AG04449 (cell line): Measurements from ENCODE around the gene VAMP1.
"Not testable (repeated sequence)": the region's sequence is repeated elsewhere in the genome, so short reads cannot be mapped to it uniquely, and the experiment has no call there.

Source experiments
- CTCF ChIA-PET: fragments of 350-600 bp; formaldehyde crosslinking; extraction: SDS; loops from one replicate; lab custom pipeline; 2021; ENCODE audit warnings: antibody characterized with exemption; lab: Yijun Ruan, JAX
- POLR2A ChIA-PET: fragments of 400-600, 350-600 bp; formaldehyde crosslinking; extraction: SDS; loops from one replicate; lab custom pipeline; 2020; ENCODE audit warnings: antibody characterized with exemption, inconsistent platforms; lab: Yijun Ruan, JAX
- DNase-seq: peaks from one replicate; pipeline ENCODE4 v3.0.0-alpha.2; 2010; ENCODE audit warnings: low read depth, low spot score
- H3K4me3 ChIP-seq: 2 replicates; pipeline ENCODE4 v1.5.1; 2011; ENCODE audit warnings: low read depth, mild to moderate bottlenecking, control low read depth, low read length
- TF ChIP-seq, protein P1 (sequence below): IDR thresholded peaks from one replicate; pipeline ENCODE4 v1.5.1; 2011; ENCODE audit warnings: mild to moderate bottlenecking, moderate library complexity, low read length, control low read depth, inconsistent platforms; ENCODE audit not compliant: insufficient read depth; ENCODE audit errors: missing control alignments

The VAMP1 gene

GRCh38 chr12:6469609-6470374, 685 bp downstream of the VAMP1 start:
- ChIA-PET CTCF (interaction anchor here (0.7 to 2.1 kb wide), 13 partner anchors 11 to 190 kb away, joined by 3 to 11 read pairs (median 4); partner anchors contain the start of genes MRPL51 and TAPBPL), POLR2A (interaction anchor here (0.5 to 3.0 kb wide), 28 partner anchors 9 to 297 kb away, joined by 3 to 43 read pairs (median 5); partner anchors contain the start of genes CD27, GAPDH, LTBR and MRPL51)
- no peak for DNase-seq
- TF ChIP-seq, protein P1, sequence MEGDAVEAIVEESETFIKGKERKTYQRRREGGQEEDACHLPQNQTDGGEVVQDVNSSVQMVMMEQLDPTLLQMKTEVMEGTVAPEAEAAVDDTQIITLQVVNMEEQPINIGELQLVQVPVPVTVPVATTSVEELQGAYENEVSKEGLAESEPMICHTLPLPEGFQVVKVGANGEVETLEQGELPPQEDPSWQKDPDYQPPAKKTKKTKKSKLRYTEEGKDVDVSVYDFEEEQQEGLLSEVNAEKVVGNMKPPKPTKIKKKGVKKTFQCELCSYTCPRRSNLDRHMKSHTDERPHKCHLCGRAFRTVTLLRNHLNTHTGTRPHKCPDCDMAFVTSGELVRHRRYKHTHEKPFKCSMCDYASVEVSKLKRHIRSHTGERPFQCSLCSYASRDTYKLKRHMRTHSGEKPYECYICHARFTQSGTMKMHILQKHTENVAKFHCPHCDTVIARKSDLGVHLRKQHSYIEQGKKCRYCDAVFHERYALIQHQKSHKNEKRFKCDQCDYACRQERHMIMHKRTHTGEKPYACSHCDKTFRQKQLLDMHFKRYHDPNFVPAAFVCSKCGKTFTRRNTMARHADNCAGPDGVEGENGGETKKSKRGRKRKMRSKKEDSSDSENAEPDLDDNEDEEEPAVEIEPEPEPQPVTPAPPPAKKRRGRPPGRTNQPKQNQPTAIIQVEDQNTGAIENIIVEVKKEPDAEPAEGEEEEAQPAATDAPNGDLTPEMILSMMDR, result no peak
- peak overlapping the region; percentile 88 for H3K4me3 ChIP-seq

DNA sequence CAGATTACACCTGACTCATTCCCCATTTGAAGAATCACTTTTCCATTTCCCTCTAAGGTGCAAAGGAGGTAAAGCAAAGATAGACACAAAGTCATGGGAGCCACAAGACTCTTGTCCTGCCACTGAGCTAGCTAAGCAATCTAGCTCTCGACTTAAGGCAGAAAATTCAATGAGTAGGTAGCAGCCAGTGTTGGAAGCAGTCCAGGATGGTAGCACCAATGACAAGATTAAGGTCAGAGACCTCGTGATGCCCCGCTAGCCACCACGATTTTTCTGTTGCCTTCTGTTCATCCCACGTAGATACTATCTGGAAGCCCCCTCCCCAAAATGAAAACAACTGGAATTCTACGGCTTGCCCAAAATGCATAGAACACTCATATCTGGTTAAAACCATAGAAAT, 1.4 kb downstream of the VAMP1 start:
- no peak for DNase-seq
- TF ChIP-seq, protein P1, result no peak
- ChIA-PET POLR2A (interaction anchor here (0.7 to 3.0 kb wide), 4 partner anchors 10 to 82 kb away, joined by 3 to 31 read pairs (median 15); partner anchors contain the start of gene TAPBPL), CTCF (interaction anchor here (0.9 to 2.1 kb wide), 6 partner anchors 12 to 143 kb away, joined by 3 to 11 read pairs (median 4); partner anchors contain the start of gene TAPBPL)
- peak overlapping the region; percentile 2 for H3K4me3 ChIP-seq

- DNase-seq, result no peak
- H3K4me3 ChIP-seq, result no peak overlapping the region
- TF ChIP-seq, protein P1, result no peak
- ChIA-PET POLR2A (no interaction called here), CTCF (interaction anchor here (0.9 to 2.1 kb wide), 6 partner anchors 11 to 91 kb away, joined by 3 to 11 read pairs (median 4); partner anchors contain the start of gene TAPBPL)
These were observed 2.2 kb downstream of the VAMP1 start for GRCh38 chr12:6468283-6468575.

GRCh38 chr12:6467571-6468282, 2.8 kb downstream of the VAMP1 start:
- H3K4me3 ChIP-seq, DNase-seq, POLR2A ChIA-PET: not testable (repeated sequence)
- CTCF ChIA-PET, result interaction anchor here (1.2 to 2.1 kb wide), 4 partner anchors 11 to 91 kb away, joined by 3 to 11 read pairs (median 4); no protein-coding TSS in a partner anchor

- not testable (repeated sequence) for H3K4me3 ChIP-seq, DNase-seq
- POLR2A ChIA-PET, result interaction anchor here (0.6 kb wide), 1 partner anchor 15 kb away, joined by 3 read pairs; the partner anchor contains the start of gene TAPBPL
- CTCF ChIA-PET, result interaction anchor here (1.1 to 10.3 kb wide), 17 partner anchors 13 to 478 kb away, joined by 3 to 199 read pairs (median 6); partner anchors contain the start of gene TAPBPL
These were observed 3.7 kb downstream of the VAMP1 start for GRCh38 chr12:6466751-6467150.

GRCh38 chr12:6466184-6466573, 4.3 kb downstream of the VAMP1 start:
- POLR2A ChIA-PET, result interaction anchor here (0.6 to 1.0 kb wide), 2 partner anchors 15 to 130 kb away, joined by 3 read pairs; partner anchors contain the start of gene TAPBPL
- TF ChIP-seq, protein P1, result no peak
- CTCF ChIA-PET, result interaction anchor here (0.6 to 10.3 kb wide), 44 partner anchors 8 to 477 kb away, joined by 3 to 199 read pairs (median 5); partner anchors contain the start of genes LTBR, MRPL51 and TAPBPL
- H3K4me3 ChIP-seq, result no peak overlapping the region
- no peak for DNase-seq
